ENCODE results near the gene NDE1.

The NDE1 gene

GRCh38 chr16:15773968-15774367 is 123.9 kb downstream of the NDE1 start:
- no peak for TF ChIP-seq POLR2A (IDR thresholded peaks at IDR 0.05; ENCODE audit: low read depth, low read length)
- DNase-seq (ENCODE audit: insufficient read length, low spot score): no peak
- no peak for FAIRE-seq

- FAIRE-seq (peak; percentile 50), DNase-seq (ENCODE audit: insufficient read length, low spot score) (peak; percentile 19)
- no peak for TF ChIP-seq POLR2A (IDR thresholded peaks at IDR 0.05; ENCODE audit: low read depth, low read length)
Observed at GRCh38 chr16:15775209-15775608, 125.2 kb downstream of the NDE1 start.

GRCh38 chr16:15775663-15776304 is 125.7 kb downstream of the NDE1 start:
- FAIRE-seq (no peak), DNase-seq (ENCODE audit: insufficient read length, low spot score) (no peak)
- no peak for TF ChIP-seq POLR2A (IDR thresholded peaks at IDR 0.05; ENCODE audit: low read depth, low read length)

Data from H54 (cell line).